ENCODE results near the gene ZFR2. TPM values are rescaled to one million over a fixed set of nuclear protein-coding genes. Genes with fewer than 3 reads are reported as not detected.

Gene ZFR2
- total RNA-seq, 1 donor from 2014 or later: 4.7 TPM

- no peak overlapping the region for H3K27ac Mint-ChIP-seq
- H3K4me3 Mint-ChIP-seq: no peak overlapping the region
- H3K9me3 Mint-ChIP-seq: no peaks in the 10 kb centered on the region
- H3K27me3 Mint-ChIP-seq: peaks cover 3% of the 10 kb centered on the region
- no peaks in the 10 kb centered on the region for H3K36me3 Mint-ChIP-seq
- no peak for TF ChIP-seq CTCF (conservative IDR thresholded peaks at IDR 0.05)
- no peaks in the 10 kb centered on the region for H3K4me1 Mint-ChIP-seq (ENCODE audit: unreplicated experiment)
- DNase-seq (ENCODE audit: extremely low spot score, unreplicated experiment): no peak
Measured at GRCh38 chr19:3770136-3770999, 98.5 kb downstream of the ZFR2 start.

GRCh38 chr19:3769494-3769893 is 99.3 kb downstream of the ZFR2 start:
- H3K9me3 Mint-ChIP-seq: no peaks in the 10 kb centered on the region
- no peak for DNase-seq (ENCODE audit: extremely low spot score, unreplicated experiment)
- no peaks in the 10 kb centered on the region for H3K36me3 Mint-ChIP-seq
- no peak overlapping the region for H3K27ac Mint-ChIP-seq
- no peaks in the 10 kb centered on the region for H3K4me1 Mint-ChIP-seq (ENCODE audit: unreplicated experiment)
- no peak overlapping the region for H3K4me3 Mint-ChIP-seq
- H3K27me3 Mint-ChIP-seq: peaks cover 3% of the 10 kb centered on the region
- no peak for TF ChIP-seq CTCF (conservative IDR thresholded peaks at IDR 0.05)

- no peak for DNase-seq (ENCODE audit: extremely low spot score, unreplicated experiment)
- TF ChIP-seq CTCF (conservative IDR thresholded peaks at IDR 0.05): no peak
- H3K27me3 Mint-ChIP-seq: peaks cover under 1% of the 10 kb centered on the region
- no peak overlapping the region for H3K27ac Mint-ChIP-seq
- no peaks in the 10 kb centered on the region for H3K36me3 Mint-ChIP-seq
- no peaks in the 10 kb centered on the region for H3K4me1 Mint-ChIP-seq (ENCODE audit: unreplicated experiment)
- H3K9me3 Mint-ChIP-seq: no peaks in the 10 kb centered on the region
- no peak overlapping the region for H3K4me3 Mint-ChIP-seq
Measured at GRCh38 chr19:3768748-3769099, 100.1 kb downstream of the ZFR2 start.

GRCh38 chr19:3768015-3768747 is 100.7 kb downstream of the ZFR2 start:
- no peak overlapping the region for H3K4me3 Mint-ChIP-seq
- H3K27me3 Mint-ChIP-seq: no peaks in the 10 kb centered on the region
- no peak for DNase-seq (ENCODE audit: extremely low spot score, unreplicated experiment)
- H3K36me3 Mint-ChIP-seq: no peaks in the 10 kb centered on the region
- no peak for TF ChIP-seq CTCF (conservative IDR thresholded peaks at IDR 0.05)
- no peaks in the 10 kb centered on the region for H3K9me3 Mint-ChIP-seq
- peaks cover 2% of the 10 kb centered on the region for H3K4me1 Mint-ChIP-seq (ENCODE audit: unreplicated experiment)
- H3K27ac Mint-ChIP-seq: no peak overlapping the region

- Mint-ChIP-seq H3K36me3 (peaks cover 5% of the 10 kb centered on the region), H3K9me3 (no peaks in the 10 kb centered on the region), H3K4me3 (no peak overlapping the region), H3K4me1 (ENCODE audit: unreplicated experiment) (peaks cover 7% of the 10 kb centered on the region), H3K27me3 (no peaks in the 10 kb centered on the region), H3K27ac (no peak overlapping the region)
- no peak for DNase-seq (ENCODE audit: extremely low spot score, unreplicated experiment)
- TF ChIP-seq CTCF (conservative IDR thresholded peaks at IDR 0.05): no peak
Measured at GRCh38 chr19:3767050-3767449, 101.8 kb downstream of the ZFR2 start.
